ENCODE data around the gene STON2.

STON2 gene

GRCh38 chr14:81268016-81268416 lies 132.1 kb downstream of the STON2 start:
- TF ChIP-seq CTCF (IDR thresholded peaks at IDR 0.05; ENCODE audit: low read depth, low read length), result no peak
- no peak for DNase-seq (ENCODE audit: extremely low read depth, low read depth)

DNA sequence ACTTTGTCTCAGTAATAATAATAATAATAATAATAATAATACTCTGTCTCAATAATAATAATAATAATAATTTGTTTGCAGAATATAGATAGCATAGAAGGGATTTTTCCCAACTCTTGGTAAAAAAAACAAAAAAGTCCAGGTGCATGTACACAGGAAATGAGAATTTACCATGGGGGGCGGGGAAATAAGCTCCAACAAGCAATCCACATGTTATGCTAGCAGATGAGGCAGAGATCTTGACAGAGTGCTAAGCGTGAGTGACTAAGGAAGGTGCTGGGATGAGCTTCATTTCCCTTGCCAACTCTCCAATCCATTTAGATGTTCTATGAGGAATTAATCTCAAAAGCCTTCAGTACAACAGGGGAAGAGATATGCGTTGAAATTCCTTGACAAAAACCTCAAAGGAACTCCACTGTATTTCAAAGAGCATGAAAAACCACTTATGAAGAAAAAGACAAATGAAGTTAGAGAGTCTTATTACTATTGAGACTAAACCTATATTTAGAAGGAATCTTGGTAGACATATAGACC lies 134.4 kb downstream of the STON2 start:
- no peak for DNase-seq (ENCODE audit: extremely low read depth, low read depth)
- TF ChIP-seq CTCF (IDR thresholded peaks at IDR 0.05; ENCODE audit: low read depth, low read length), result no peak

- DNase-seq (ENCODE audit: extremely low read depth, low read depth), result no peak
- TF ChIP-seq CTCF (IDR thresholded peaks at IDR 0.05; ENCODE audit: low read depth, low read length), result no peak
Measured at GRCh38 chr14:81264671-81265070, 135.5 kb downstream of the STON2 start.

- DNase-seq (ENCODE audit: extremely low read depth, low read depth), result no peak
- TF ChIP-seq CTCF (IDR thresholded peaks at IDR 0.05; ENCODE audit: low read depth, low read length), result no peak
Measured at GRCh38 chr14:81263777-81264410, 136.2 kb downstream of the STON2 start.

DNA sequence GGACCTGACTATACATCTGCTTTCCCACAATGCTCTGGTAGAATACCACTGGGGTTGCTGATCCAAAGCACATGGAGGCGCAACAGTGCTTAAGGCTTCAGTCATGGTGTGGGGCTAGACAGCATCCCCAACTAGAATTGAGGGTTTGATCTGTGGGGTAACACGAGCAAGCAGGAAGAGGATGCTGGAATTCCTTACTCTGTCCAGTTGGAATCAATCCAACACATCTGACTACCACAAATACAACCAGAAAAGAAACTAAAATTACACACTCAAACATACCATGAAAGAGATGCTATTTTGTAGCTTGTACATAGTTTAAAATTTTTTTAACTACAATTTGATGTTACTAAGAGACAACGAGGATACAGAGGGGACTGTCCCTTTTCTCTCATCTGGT lies 138.9 kb downstream of the STON2 start:
- DNase-seq (ENCODE audit: extremely low read depth, low read depth), result no peak
- TF ChIP-seq CTCF (IDR thresholded peaks at IDR 0.05; ENCODE audit: low read depth, low read length), result no peak

DNA sequence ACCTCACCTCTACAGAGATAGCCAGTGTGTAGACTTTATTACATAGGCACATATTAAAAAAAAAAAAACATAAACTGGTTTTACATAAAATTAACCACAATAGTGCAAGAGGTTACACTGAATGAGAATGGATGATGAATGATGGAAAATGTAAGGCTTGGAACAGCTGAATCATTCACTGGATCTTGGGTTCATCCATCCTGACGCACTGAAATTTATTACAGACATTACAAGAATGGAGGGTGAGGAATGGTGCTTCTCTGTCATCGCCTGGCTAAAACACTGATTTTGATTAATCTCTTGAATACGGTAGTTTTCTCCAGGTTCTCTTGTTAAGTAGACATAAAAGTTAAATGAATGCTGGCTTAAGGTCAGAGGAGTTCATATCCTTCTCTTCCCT lies 139.4 kb downstream of the STON2 start:
- TF ChIP-seq CTCF (IDR thresholded peaks at IDR 0.05; ENCODE audit: low read depth, low read length), result no peak
- no peak for DNase-seq (ENCODE audit: extremely low read depth, low read depth)

- DNase-seq (ENCODE audit: extremely low read depth, low read depth), result no peak
- no peak for TF ChIP-seq CTCF (IDR thresholded peaks at IDR 0.05; ENCODE audit: low read depth, low read length)
Measured at GRCh38 chr14:81256289-81256960, 143.7 kb downstream of the STON2 start.

Measured in AG09319 (cell line).